H1 (cell line): Measurements from ENCODE around the gene ANXA5. TPM values are rescaled to one million over a fixed set of nuclear protein-coding genes. Genes with fewer than 3 reads are reported as not detected.

Source experiments
- YY1 ChIP-seq: IDR thresholded peaks from 2 replicates; pipeline ENCODE4 v1.6.1; 2011; ENCODE audit warnings: low read depth, mild to moderate bottlenecking, low read length
- polyA plus RNA-seq, 7 experiments: library from polyadenylated mRNA; depleted of rRNA in 3 of 7; stranded (reverse) in 5 of 7; unstranded in 2 of 7; fragments of >200 nt in 5 of 7; fragments of 200-250 nt in 2 of 7; gene quantifications; 1 replicate in 5 of 7; 2 replicates in 1 of 7; 4 replicates in 1 of 7; pipeline versions ENCODE4 v1.2.1 to v1.2.3, GENCODE V29; 2011 to 2013; ENCODE audit warnings: missing spikeins in 2 of 7, mixed read lengths in 2 of 7
- total RNA-seq: library from RNA; stranded (reverse); fragmentation: NEBNext Ultra II Directional; extraction: Animal tissue kit (Norgen Biotek cat#: 25700); gene quantifications from 2 replicates; pipeline ENCODE4 v1.2.1, GENCODE V29; 2021
- TF ChIP-seq, protein P1 (sequence below): IDR thresholded peaks from 2 replicates; pipeline ENCODE4 v1.6.1; 2012; ENCODE audit warnings: low read length, inconsistent platforms

Gene ANXA5
- total and polyA plus RNA-seq, 2 of the 8 experiments (the other 6 are each of a cell fraction or from before 2014, with no cell fraction given): 213 to 221 TPM

DNA sequence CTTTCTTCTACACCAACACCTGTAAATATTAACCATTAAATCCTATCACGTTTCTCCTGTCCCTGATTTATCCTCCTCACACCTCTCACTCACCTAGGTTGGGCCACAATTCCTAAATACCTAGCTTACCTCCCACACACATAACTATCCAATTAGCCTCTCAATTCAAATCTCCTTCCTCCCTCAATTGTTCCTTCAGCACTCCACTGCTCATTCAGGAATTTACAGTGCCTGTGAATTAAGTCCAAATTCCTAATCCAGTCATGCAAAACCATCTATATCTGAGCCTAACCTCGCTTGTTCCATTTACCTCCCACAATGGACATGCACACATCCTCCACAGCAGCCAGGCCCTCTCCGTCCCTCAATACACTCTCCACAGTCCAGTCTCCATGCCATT is 17.5 kb downstream of the ANXA5 start (continued):
- TF ChIP-seq YY1: no peak
- TF ChIP-seq, protein P1, sequence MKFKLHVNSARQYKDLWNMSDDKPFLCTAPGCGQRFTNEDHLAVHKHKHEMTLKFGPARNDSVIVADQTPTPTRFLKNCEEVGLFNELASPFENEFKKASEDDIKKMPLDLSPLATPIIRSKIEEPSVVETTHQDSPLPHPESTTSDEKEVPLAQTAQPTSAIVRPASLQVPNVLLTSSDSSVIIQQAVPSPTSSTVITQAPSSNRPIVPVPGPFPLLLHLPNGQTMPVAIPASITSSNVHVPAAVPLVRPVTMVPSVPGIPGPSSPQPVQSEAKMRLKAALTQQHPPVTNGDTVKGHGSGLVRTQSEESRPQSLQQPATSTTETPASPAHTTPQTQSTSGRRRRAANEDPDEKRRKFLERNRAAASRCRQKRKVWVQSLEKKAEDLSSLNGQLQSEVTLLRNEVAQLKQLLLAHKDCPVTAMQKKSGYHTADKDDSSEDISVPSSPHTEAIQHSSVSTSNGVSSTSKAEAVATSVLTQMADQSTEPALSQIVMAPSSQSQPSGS: no peak
